Hippocampal formation (tissue), 2 donors: ENCODE data around the gene EIF4H.
A peak's percentile ranks its signal among the peaks of the same experiment; 100 is the strongest.
"Not testable (repeated sequence)": the region's sequence is repeated elsewhere in the genome, so short reads cannot be mapped to it uniquely, and the experiment has no call there.

ENCODE experiments used
- DNase-seq, 2 donors: peaks; one replicate each; lab custom pipeline; 2025; lab: John Stamatoyannopoulos, UW

The EIF4H gene

GRCh38 chr7:74224907-74225306 is 50.8 kb downstream of the EIF4H start:
- DNase-seq, result not testable (repeated sequence)

- DNase-seq, result no peak
These were observed 51.2 kb downstream of the EIF4H start for GRCh38 chr7:74225400-74225799.

- peak in 1 of 2 donors; percentile 15 for DNase-seq
These were observed 52.5 kb downstream of the EIF4H start for GRCh38 chr7:74226633-74227032.

DNA sequence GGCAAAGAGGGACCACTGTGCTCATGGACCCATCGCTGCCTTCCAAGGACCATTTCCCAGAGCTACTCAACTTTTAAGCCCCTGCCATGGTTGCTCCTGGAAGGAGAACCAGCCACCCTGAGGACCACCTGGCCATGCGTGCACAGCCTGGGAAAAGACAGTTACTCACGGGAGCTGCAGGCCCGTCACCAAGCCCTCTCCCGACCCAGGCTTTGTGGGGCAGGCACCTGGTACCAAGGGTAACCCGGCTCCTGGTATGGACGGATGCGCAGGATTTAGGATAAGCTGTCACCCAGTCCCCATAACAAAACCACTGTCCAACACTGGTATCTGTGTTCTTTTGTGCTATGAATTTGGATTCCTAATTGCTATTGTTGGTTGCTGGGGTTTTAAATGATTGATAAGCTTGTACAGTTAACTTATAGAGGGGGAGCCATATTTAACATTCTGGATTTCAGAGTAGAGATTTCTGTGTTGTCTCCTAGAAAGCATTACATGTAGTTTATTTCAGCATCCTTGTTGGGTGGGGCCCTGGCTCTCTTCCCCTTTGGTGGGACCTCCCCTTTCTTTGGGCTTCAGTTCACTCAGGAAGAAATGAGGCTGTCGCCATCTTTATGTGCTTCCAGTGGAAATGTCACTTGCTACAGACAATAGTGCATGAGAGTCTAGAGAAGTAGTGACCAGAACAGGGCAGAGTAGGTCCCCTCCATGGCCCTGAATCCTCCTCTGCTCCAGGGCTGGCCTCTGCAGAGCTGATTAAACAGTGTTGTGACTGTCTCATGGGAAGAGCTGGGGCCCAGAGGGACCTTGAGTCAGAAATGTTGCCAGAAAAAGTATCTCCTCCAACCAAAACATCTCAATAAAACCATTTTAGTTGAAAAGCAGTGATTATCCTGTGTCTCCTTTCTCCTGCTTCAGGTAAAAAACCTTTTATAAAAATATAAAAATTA is 55.1 kb downstream of the EIF4H start:
- no peak for DNase-seq

GRCh38 chr7:74230446-74231231 is 56.5 kb downstream of the EIF4H start:
- DNase-seq, result no peak

GRCh38 chr7:74231232-74231590 is 57.1 kb downstream of the EIF4H start:
- DNase-seq, result peak in 1 of 2 donors; percentile 9

DNA sequence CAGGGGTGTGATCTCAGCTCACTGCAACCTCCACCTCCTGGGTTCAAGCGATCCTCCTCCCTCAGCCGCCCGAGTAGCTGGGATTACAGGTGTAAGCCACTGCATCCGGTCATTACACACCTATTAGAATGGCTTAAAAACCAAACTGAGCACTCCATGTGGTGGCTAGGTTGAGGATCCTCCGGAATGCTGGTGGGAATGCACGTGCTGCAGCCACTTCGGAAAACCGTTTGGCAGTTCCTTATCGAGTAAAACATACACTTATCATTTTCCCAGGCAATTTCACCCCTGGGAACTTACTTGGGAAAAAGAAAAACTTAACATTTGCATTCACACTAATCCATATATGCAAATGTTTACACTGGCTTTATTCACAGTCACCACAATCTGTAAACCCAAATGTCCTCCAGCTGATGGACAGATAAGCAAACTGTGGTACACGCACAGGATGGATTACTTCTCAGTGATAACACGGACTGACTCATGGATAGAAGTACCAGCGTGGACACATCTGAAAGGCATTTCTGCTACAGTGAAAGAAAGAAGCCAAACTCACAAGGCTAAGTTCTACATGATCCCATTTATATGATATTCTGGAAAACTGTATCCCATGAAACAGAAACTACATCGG is 59.6 kb downstream of the EIF4H start:
- DNase-seq, result no peak

GRCh38 chr7:74235518-74236268 is 61.5 kb downstream of the EIF4H start:
- no peak for DNase-seq

DNA sequence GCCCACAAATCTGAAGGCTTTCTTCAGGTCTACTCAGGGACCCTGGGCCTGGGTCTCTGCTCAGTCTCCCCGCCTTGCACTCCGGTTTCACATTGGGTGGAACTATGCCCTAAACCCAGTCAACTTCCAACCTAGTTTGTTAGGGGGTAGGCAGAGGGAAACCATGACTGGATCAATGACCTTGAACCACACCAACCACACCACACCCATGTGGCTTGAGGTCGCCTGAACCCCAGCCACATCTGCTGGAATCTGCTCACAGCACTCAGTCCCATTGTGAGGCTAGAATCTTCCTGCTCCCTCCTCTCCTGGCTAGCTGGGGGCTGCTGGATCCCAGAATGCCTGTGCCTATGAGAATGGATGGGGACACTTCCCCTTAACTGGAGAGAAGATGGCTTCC is 62.1 kb downstream of the EIF4H start:
- no peak for DNase-seq

GRCh38 chr7:74240482-74240881 is 66.3 kb downstream of the EIF4H start:
- no peak for DNase-seq

DNA sequence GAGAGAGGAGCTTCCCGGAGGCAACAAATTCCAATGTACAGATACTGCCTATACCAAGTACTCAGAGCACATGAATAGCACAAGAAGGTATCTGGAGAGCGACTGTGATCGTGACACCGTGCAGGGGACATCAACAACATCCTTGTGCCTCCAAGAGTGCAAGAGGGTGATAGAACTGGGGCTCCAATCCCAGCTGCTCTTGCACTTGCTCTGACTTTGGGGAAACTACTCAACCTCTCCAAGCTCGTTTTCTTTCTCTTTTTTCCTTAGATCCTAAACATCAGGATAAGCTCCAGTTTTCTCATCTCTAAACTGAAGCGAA is 67.9 kb downstream of the EIF4H start:
- no peak for DNase-seq

- DNase-seq, result no peak
These were observed 72.3 kb downstream of the EIF4H start for GRCh38 chr7:74246497-74246896.
